ENCODE results near the gene CACNA2D2. TPM values are rescaled to one million over a fixed set of nuclear protein-coding genes. Genes with fewer than 3 reads are reported as not detected.

The CACNA2D2 gene
- total and polyA plus RNA-seq, 8 donors, result 15.4 to 86.6 (median 30.2) TPM

GRCh38 chr3:50319894-50320625 is 183.4 kb downstream of the CACNA2D2 start:
- Histone ChIP-seq H3K36me3 (peaks cover 0 to 42% of the 10 kb centered on the region in 2 donors), H3K4me1 (peaks cover 45 to 90% of the 10 kb centered on the region in 2 donors), H3K9me3 (no peaks in the 10 kb centered on the region), H3K27me3 (no peaks in the 10 kb centered on the region), H3K27ac (peak overlapping the region; percentile 90 to 93), H3K4me3 (peak overlapping the region; percentile 76 to 91)
- DNase-seq (no peak), ATAC-seq (no peak)
- no peak for TF ChIP-seq CTCF (IDR thresholded peaks at IDR 0.05)
- intact Hi-C loops (cut with DNase I), result no loop called here

GRCh38 chr3:50319181-50319893 is 184.1 kb downstream of the CACNA2D2 start:
- Histone ChIP-seq H3K27ac (peak overlapping the region in 1 of 2 donors; percentile 71), H3K4me1 (peaks cover 45 to 89% of the 10 kb centered on the region in 2 donors), H3K36me3 (peaks cover 0 to 38% of the 10 kb centered on the region in 2 donors), H3K27me3 (no peaks in the 10 kb centered on the region), H3K9me3 (no peaks in the 10 kb centered on the region), H3K4me3 (peak overlapping the region in 1 of 2 donors; percentile 91)
- intact Hi-C loops (cut with DNase I), result no loop called here
- no peak for DNase-seq
- TF ChIP-seq CTCF (IDR thresholded peaks at IDR 0.05), result no peak
- no peak for ATAC-seq

- H3K9me3 ChIP-seq, result no peaks in the 10 kb centered on the region
- TF ChIP-seq CTCF (IDR thresholded peaks at IDR 0.05), result no peak
- DNase-seq, result no peak
- peaks cover 45 to 89% of the 10 kb centered on the region in 2 donors for H3K4me1 ChIP-seq
- ATAC-seq, result no peak
- no peaks in the 10 kb centered on the region for H3K27me3 ChIP-seq
- peak overlapping the region in 1 of 2 donors; percentile 91 for H3K4me3 ChIP-seq
- peaks cover 0 to 38% of the 10 kb centered on the region in 2 donors for H3K36me3 ChIP-seq
- H3K27ac ChIP-seq, result peak overlapping the region; percentile 71 to 83
- intact Hi-C loops (cut with DNase I), result no loop called here
Measured at GRCh38 chr3:50318615-50319014, 184.8 kb downstream of the CACNA2D2 start.

GRCh38 chr3:50318163-50318562 is 185.3 kb downstream of the CACNA2D2 start:
- intact Hi-C loops (cut with DNase I), result no loop called here
- ATAC-seq (no peak), DNase-seq (no peak)
- peaks cover 0 to 38% of the 10 kb centered on the region in 2 donors for H3K36me3 ChIP-seq
- H3K9me3 ChIP-seq, result no peaks in the 10 kb centered on the region
- peak overlapping the region in 1 of 2 donors; percentile 91 for H3K4me3 ChIP-seq
- H3K27ac ChIP-seq, result peak overlapping the region; percentile 71 to 83
- TF ChIP-seq CTCF (IDR thresholded peaks at IDR 0.05), result no peak
- peaks cover 45 to 89% of the 10 kb centered on the region in 2 donors for H3K4me1 ChIP-seq
- H3K27me3 ChIP-seq, result no peaks in the 10 kb centered on the region

GRCh38 chr3:50317300-50317699 is 186.1 kb downstream of the CACNA2D2 start:
- intact Hi-C loops (cut with DNase I), result no loop called here
- peaks cover 0 to 38% of the 10 kb centered on the region in 2 donors for H3K36me3 ChIP-seq
- H3K4me3 ChIP-seq, result peak overlapping the region in 1 of 2 donors; percentile 91

More at GRCh38 chr3:50317300-50317699, 186.1 kb downstream of the CACNA2D2 start:
- Histone ChIP-seq H3K27ac (peak overlapping the region; percentile 71 to 83), H3K27me3 (no peaks in the 10 kb centered on the region), H3K4me1 (peaks cover 42 to 81% of the 10 kb centered on the region in 2 donors), H3K9me3 (no peaks in the 10 kb centered on the region)
- no peak for TF ChIP-seq CTCF (IDR thresholded peaks at IDR 0.05)
- ATAC-seq (no peak), DNase-seq (no peak)
